K562 (cell line): ENCODE data around the gene HCFC1R1. TPM values are rescaled to one million over a fixed set of nuclear protein-coding genes. Genes with fewer than 3 reads are reported as not detected.

ENCODE experiments used
- BRF1 ChIP-seq: IDR thresholded peaks from 3 replicates; pipeline ENCODE4 v1.6.1; 2011; ENCODE audit warnings: borderline replicate concordance, mild to moderate bottlenecking; ENCODE audit not compliant: insufficient read length; ENCODE audit errors: extremely low read depth
- CC2D1A ChIP-seq: fragments of 450-650 bp; IDR thresholded peaks from 2 replicates; pipeline ENCODE4 v1.6.1; 2017; ENCODE audit warnings: mild to moderate bottlenecking
- CREBBP ChIP-seq: IDR thresholded peaks from one replicate; pipeline ENCODE4 v1.6.1; 2012; ENCODE audit warnings: low read depth, mild to moderate bottlenecking, control low read depth, inconsistent platforms, low read length
- DACH1 ChIP-seq: fragments of 450-650 bp; IDR thresholded peaks from 2 replicates; pipeline ENCODE4 v1.6.1; 2018; ENCODE audit not compliant: partially characterized antibody
- DDX20 ChIP-seq: fragments of 450-650 bp; IDR thresholded peaks from 2 replicates; pipeline ENCODE4 v1.6.1; 2016; ENCODE audit warnings: missing genetic modification characterization, low read depth, mild to moderate bottlenecking, missing compliant biosample characterization, moderate library complexity
- DPF2 ChIP-seq: fragments of 450-650 bp; IDR thresholded peaks from 2 replicates; pipeline ENCODE4 v1.6.1; 2016
- FIP1L1 ChIP-seq: fragments of 200-400 bp; formaldehyde crosslinking; IDR thresholded peaks from 2 replicates; pipeline ENCODE4 v1.6.1; 2018; ENCODE audit warnings: mild to moderate bottlenecking, low read depth, low read length; ENCODE audit not compliant: poor library complexity, severe bottlenecking
- HDAC1 ChIP-seq, 2 experiments: fragments of 450-650 bp; IDR thresholded peaks; 2 replicates each; pipeline ENCODE4 v1.6.1; 2016 to 2017; ENCODE audit warnings: inconsistent platforms in 1 of 2, mild to moderate bottlenecking in 1 of 2, moderate library complexity in 1 of 2
- MYBL2 ChIP-seq, 2 experiments: fragments of 450-650 bp in 1 of 2; sonication (generic) in 1 of 2; formaldehyde crosslinking in 1 of 2; IDR thresholded peaks; 2 replicates each; pipeline versions ENCODE4 v1.6.1 to v1.8.1; 2017 to 2022; ENCODE audit warnings: borderline replicate concordance in 1 of 2, inconsistent platforms in 1 of 2, low read depth in 1 of 2, mild to moderate bottlenecking in 1 of 2, missing genetic modification reagents in 1 of 2, moderate library complexity in 1 of 2
- NFE2L1 ChIP-seq: fragments of 450-650 bp; IDR thresholded peaks from 2 replicates; pipeline ENCODE4 v1.6.1; 2016; ENCODE audit warnings: missing genetic modification characterization, low read depth, mild to moderate bottlenecking, missing compliant biosample characterization, moderate library complexity, borderline replicate concordance
- SAP30 ChIP-seq: fragments of 200-600 bp; sonication (generic); IDR thresholded peaks from 2 replicates; pipeline ENCODE4 v1.6.1; 2012; ENCODE audit warnings: borderline replicate concordance, low read depth, mild to moderate bottlenecking, moderate library complexity, low read length, control low read depth, inconsistent platforms; ENCODE audit not compliant: insufficient read depth, poor library complexity, severe bottlenecking
- SMAD3 ChIP-seq: fragments of 450-650 bp; formaldehyde crosslinking; conservative IDR thresholded peaks from 2 replicates; pipeline ENCODE4 v1.4.0; 2020; ENCODE audit warnings: mild to moderate bottlenecking
- SMC3 ChIP-seq: conservative IDR thresholded peaks from 2 replicates; pipeline ENCODE4 v1.6.1; 2011; ENCODE audit warnings: low read depth, low read length, improper control_type of control experiment; ENCODE audit not compliant: insufficient read depth
- TEAD4 ChIP-seq, 2 experiments: sonication (generic) in 1 of 2; formaldehyde crosslinking in 1 of 2; IDR thresholded peaks; 2 replicates each; pipeline versions ENCODE4 v1.6.1 to v1.8.0; 2012 to 2022; ENCODE audit warnings: borderline replicate concordance in 1 of 2, inconsistent platforms in 1 of 2, low read length in 1 of 2, mild to moderate bottlenecking in 1 of 2, missing genetic modification reagents in 1 of 2
- ZNF217 ChIP-seq: sonication (generic); formaldehyde crosslinking; IDR thresholded peaks from 2 replicates; pipeline ENCODE4 v1.8.0; 2022; ENCODE audit warnings: mild to moderate bottlenecking, missing genetic modification reagents
- ZNF224 ChIP-seq: sonication (generic); formaldehyde crosslinking; IDR thresholded peaks from 2 replicates; pipeline ENCODE4 v1.8.0; 2022; ENCODE audit warnings: mild to moderate bottlenecking, missing genetic modification reagents
- polyA plus RNA-seq, 8 experiments: library from polyadenylated mRNA; depleted of rRNA in 4 of 8; stranded (reverse) in 5 of 8; unstranded in 3 of 8; fragments of >200 nt; fragmentation: Nextera tagmentation in 2 of 8; fragmentation: Illumina TruSeq in 1 of 8; extraction: Ambion mirVana in 2 of 8; extraction: Trizol in 1 of 8; gene quantifications; 2 replicates each; pipeline versions ENCODE4 v1.2.1 to v1.2.3, GENCODE V29; 2011 to 2014; ENCODE audit warnings: inconsistent platforms in 1 of 8, missing spikeins in 1 of 8
- total RNA-seq, 7 experiments: library from RNA; depleted of rRNA in 6 of 7; stranded (reverse); fragments of >200 nt in 6 of 7; fragmentation: Illumina TruSeq in 2 of 7; extraction: Trizol in 2 of 7; gene quantifications; 2 replicates each; pipeline versions ENCODE4 v1.2.1 to v1.2.3, GENCODE V29; 2011 to 2021; ENCODE audit warnings: low replicate concordance in 1 of 7
- TF ChIP-seq, protein P1 (sequence below): fragments of 450-650 bp; IDR thresholded peaks from 2 replicates; pipeline ENCODE4 v1.6.1; 2017; ENCODE audit warnings: mild to moderate bottlenecking, moderate library complexity
- TF ChIP-seq, protein P2 (sequence below), 2 experiments: IDR thresholded peaks; 2 replicates each; pipeline ENCODE4 v1.6.1; 2012; ENCODE audit warnings: improper control_type of control experiment in 2 of 2, low read depth in 2 of 2, low read length in 2 of 2, borderline replicate concordance in 1 of 2
- TF ChIP-seq, protein P3 (sequence below): fragments of 250-450 bp; sonication (Bioruptor Pico); IDR thresholded peaks from 2 replicates; pipeline ENCODE4 v1.5.1; 2021; ENCODE audit warnings: mild to moderate bottlenecking
- TF ChIP-seq, protein P4 (sequence below): fragments of 250-450 bp; sonication (Bioruptor Pico); IDR thresholded peaks from 2 replicates; pipeline ENCODE4 v1.8.0; 2022; ENCODE audit warnings: inconsistent platforms

HCFC1R1 gene
- total and polyA plus RNA-seq, 9 of the 15 experiments (the other 6 are each of a cell fraction or from before 2014, with no cell fraction given) = 2.2 to 29.0 (median 11.2) TPM

DNA sequence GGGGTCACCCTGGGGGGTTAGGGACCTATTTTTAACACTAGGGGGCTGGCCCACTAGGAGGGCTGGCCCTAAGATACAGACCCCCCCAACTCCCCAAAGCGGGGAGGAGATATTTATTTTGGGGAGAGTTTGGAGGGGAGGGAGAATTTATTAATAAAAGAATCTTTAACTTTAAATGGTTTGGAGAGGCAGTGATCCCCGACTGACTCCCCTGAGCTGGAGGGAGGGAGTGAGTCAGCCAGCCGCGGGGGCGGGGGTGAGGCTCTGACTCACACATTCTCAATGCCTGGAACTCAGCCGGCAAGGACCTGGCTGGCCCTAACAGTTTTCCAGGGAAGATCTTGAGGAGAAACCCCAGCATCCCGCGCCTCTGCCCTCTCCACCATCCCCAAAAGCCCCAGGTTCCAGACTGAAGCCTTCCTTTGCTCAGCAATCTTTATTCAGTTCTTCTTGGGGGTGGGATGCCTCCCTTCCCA lies 1.5 kb downstream of the HCFC1R1 start (continued):
- TF ChIP-seq SMAD3 (CRISPR knock-in tag) = no peak
- TF ChIP-seq CC2D1A = no peak
- no peak for TF ChIP-seq ZNF217 (CRISPR knock-in tag)
- TF ChIP-seq DPF2 = peak; percentile 93
- no peak for TF ChIP-seq MYBL2 (IDR thresholded peaks at IDR 0.05; ENCODE audit: low read depth)
- no peak for TF ChIP-seq MYBL2 (CRISPR knock-in tag; IDR thresholded peaks at IDR 0.05; ENCODE audit: borderline replicate concordance)
- no peak for TF ChIP-seq FIP1L1
- no peak for TF ChIP-seq SMC3
- TF ChIP-seq DDX20 (tag) = no peak
- TF ChIP-seq HDAC1 (IDR thresholded peaks at IDR 0.05) = no peak
- no peak for TF ChIP-seq ZNF224
- peak; percentile 6 for TF ChIP-seq DACH1
- TF ChIP-seq, protein P1, sequence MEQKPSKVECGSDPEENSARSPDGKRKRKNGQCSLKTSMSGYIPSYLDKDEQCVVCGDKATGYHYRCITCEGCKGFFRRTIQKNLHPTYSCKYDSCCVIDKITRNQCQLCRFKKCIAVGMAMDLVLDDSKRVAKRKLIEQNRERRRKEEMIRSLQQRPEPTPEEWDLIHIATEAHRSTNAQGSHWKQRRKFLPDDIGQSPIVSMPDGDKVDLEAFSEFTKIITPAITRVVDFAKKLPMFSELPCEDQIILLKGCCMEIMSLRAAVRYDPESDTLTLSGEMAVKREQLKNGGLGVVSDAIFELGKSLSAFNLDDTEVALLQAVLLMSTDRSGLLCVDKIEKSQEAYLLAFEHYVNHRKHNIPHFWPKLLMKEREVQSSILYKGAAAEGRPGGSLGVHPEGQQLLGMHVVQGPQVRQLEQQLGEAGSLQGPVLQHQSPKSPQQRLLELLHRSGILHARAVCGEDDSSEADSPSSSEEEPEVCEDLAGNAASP = no peak
- TF ChIP-seq, protein P2, sequence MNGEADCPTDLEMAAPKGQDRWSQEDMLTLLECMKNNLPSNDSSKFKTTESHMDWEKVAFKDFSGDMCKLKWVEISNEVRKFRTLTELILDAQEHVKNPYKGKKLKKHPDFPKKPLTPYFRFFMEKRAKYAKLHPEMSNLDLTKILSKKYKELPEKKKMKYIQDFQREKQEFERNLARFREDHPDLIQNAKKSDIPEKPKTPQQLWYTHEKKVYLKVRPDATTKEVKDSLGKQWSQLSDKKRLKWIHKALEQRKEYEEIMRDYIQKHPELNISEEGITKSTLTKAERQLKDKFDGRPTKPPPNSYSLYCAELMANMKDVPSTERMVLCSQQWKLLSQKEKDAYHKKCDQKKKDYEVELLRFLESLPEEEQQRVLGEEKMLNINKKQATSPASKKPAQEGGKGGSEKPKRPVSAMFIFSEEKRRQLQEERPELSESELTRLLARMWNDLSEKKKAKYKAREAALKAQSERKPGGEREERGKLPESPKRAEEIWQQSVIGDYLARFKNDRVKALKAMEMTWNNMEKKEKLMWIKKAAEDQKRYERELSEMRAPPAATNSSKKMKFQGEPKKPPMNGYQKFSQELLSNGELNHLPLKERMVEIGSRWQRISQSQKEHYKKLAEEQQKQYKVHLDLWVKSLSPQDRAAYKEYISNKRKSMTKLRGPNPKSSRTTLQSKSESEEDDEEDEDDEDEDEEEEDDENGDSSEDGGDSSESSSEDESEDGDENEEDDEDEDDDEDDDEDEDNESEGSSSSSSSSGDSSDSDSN (IDR thresholded peaks at IDR 0.05; ENCODE audit: borderline replicate concordance in 1 of 2, low read depth in 2 of 2, low read length in 2 of 2) = peak in 1 of 2 experiments; percentile 24; a peak in 1 of 4 replicates
- TF ChIP-seq BRF1 = no peak
- peak; percentile 66 for TF ChIP-seq TEAD4 (IDR thresholded peaks at IDR 0.05; ENCODE audit: low read length)
- no peak for TF ChIP-seq TEAD4 (CRISPR knock-in tag; IDR thresholded peaks at IDR 0.05; ENCODE audit: borderline replicate concordance)
- TF ChIP-seq, protein P3, sequence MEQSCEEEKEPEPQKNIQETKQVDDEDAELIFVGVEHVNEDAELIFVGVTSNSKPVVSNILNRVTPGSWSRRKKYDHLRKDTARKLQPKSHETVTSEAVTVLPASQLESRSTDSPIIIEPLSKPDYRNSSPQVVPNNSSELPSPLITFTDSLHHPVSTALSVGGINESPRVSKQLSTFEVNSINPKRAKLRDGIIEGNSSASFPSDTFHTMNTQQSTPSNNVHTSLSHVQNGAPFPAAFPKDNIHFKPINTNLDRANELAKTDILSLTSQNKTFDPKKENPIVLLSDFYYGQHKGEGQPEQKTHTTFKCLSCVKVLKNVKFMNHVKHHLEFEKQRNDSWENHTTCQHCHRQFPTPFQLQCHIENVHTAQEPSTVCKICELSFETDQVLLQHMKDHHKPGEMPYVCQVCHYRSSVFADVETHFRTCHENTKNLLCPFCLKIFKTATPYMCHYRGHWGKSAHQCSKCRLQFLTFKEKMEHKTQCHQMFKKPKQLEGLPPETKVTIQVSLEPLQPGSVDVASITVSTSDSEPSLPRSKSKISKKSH (CRISPR knock-in tag) = no peak
- TF ChIP-seq CREBBP = no peak
- TF ChIP-seq SAP30 = no peak
- no peak for TF ChIP-seq NFE2L1 (tag)
- TF ChIP-seq, protein P4, sequence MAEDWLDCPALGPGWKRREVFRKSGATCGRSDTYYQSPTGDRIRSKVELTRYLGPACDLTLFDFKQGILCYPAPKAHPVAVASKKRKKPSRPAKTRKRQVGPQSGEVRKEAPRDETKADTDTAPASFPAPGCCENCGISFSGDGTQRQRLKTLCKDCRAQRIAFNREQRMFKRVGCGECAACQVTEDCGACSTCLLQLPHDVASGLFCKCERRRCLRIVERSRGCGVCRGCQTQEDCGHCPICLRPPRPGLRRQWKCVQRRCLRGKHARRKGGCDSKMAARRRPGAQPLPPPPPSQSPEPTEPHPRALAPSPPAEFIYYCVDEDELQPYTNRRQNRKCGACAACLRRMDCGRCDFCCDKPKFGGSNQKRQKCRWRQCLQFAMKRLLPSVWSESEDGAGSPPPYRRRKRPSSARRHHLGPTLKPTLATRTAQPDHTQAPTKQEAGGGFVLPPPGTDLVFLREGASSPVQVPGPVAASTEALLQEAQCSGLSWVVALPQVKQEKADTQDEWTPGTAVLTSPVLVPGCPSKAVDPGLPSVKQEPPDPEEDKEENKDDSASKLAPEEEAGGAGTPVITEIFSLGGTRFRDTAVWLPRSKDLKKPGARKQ (CRISPR knock-in tag) = no peak
